GM18907 (cell line): ENCODE results near the gene SERINC4.

Experiments
- ATAC-seq: cut with Tn5 transposase; IDR thresholded peaks from one replicate; pipeline ENCODE4 v1.9.1; 2021; ENCODE audit warnings: mild to moderate bottlenecking, moderate library complexity; ENCODE audit not compliant: unreplicated experiment

The SERINC4 gene

GRCh38 chr15:43799209-43799944, 643 bp downstream of the SERINC4 start:
- ATAC-seq, result no peak

- no peak for ATAC-seq
Observed at GRCh38 chr15:43796566-43796965, 3.5 kb downstream of the SERINC4 start.

- ATAC-seq, result no peak
Observed at GRCh38 chr15:43795997-43796396, 4.0 kb downstream of the SERINC4 start.

GRCh38 chr15:43795197-43795596, 4.8 kb downstream of the SERINC4 start:
- ATAC-seq, result no peak

- no peak for ATAC-seq
Observed at GRCh38 chr15:43794269-43795037, 5.6 kb downstream of the SERINC4 start.

- no peak for ATAC-seq
Observed at GRCh38 chr15:43793647-43794046, 6.4 kb downstream of the SERINC4 start.

GRCh38 chr15:43792761-43793476, 7.1 kb downstream of the SERINC4 start:
- no peak for ATAC-seq

GRCh38 chr15:43791993-43792760, 7.8 kb downstream of the SERINC4 start, which contains the start of gene SERF2:
SERF2 (plus strand) TSS chr15:43792320; CDS start chr15:43792377, 57 bp downstream.
- peak; percentile 91 for ATAC-seq

- ATAC-seq, result no peak
Observed at GRCh38 chr15:43789409-43789808, 10.6 kb downstream of the SERINC4 start.

GRCh38 chr15:43779016-43779415, 21.0 kb downstream of the SERINC4 start:
- no peak for ATAC-seq

- ATAC-seq, result peak; percentile 66
Observed at GRCh38 chr15:43777267-43777914, 22.6 kb downstream of the SERINC4 start.

- ATAC-seq, result peak; percentile 39
Observed at GRCh38 chr15:43776718-43777266, 23.2 kb downstream of the SERINC4 start, which contains the start of gene ELL3. ELL3 (minus strand) TSS chr15:43776966; CDS start chr15:43776901, 65 bp downstream.

- peak; percentile 73 for ATAC-seq
Observed at GRCh38 chr15:43776101-43776717, 23.8 kb downstream of the SERINC4 start.

- no peak for ATAC-seq
Observed at GRCh38 chr15:43775411-43775965, 24.5 kb downstream of the SERINC4 start.

- ATAC-seq, result no peak
Observed at GRCh38 chr15:43774062-43774461, 26.0 kb downstream of the SERINC4 start.

GRCh38 chr15:43772624-43773023, 27.4 kb downstream of the SERINC4 start:
- no peak for ATAC-seq

- ATAC-seq, result no peak
Observed at GRCh38 chr15:43771816-43772215, 28.2 kb downstream of the SERINC4 start.

- ATAC-seq, result no peak
Observed at GRCh38 chr15:43769584-43770228, 30.3 kb downstream of the SERINC4 start.
